Thyroid gland (tissue), 4 donors: ENCODE measurements around the gene LMO2.
"Not testable (repeated sequence)": the region's sequence is repeated elsewhere in the genome, so short reads cannot be mapped to it uniquely, and the experiment has no call there.

ENCODE experiments used
- POLR2A ChIP-seq, 2 donors: fragments of 450-650 bp; IDR thresholded peaks; one replicate each; pipeline ENCODE4 v1.6.1; 2017; ENCODE audit warnings: antibody characterized with exemption in 2 of 2, mild to moderate bottlenecking in 2 of 2, moderate library complexity in 1 of 2
- TF ChIP-seq, protein P1 (sequence below), 6 experiments: fragments of 200-600 bp in 3 of 6; fragments of 450-650 bp in 3 of 6; sonication (generic) in 3 of 6; IDR thresholded peaks; one replicate each; pipeline ENCODE4 v1.5.1; 2016 to 2019; ENCODE audit warnings: antibody characterized with exemption in 6 of 6, mild to moderate bottlenecking in 2 of 6, inconsistent platforms in 1 of 6, moderate library complexity in 1 of 6

DNA sequence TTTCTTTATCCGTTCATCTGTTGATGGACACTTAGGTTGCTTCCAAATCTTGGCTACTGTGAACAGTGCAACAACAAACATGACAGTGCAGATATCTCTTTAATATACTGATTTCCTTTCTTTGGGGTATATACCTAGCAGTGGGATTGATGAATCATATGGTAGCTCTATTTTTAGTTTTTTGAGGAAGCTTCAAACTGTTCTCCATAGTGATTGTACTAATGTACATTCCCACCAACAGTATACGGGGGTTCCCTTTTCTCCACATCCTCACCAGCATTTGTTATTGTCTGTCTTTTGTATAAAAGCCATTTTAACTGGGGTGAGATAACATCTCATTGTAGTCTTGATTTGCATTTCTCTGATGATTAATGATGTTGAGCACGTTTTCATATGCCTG lies 68.9 kb downstream of the LMO2 start:
- TF ChIP-seq, protein P1, sequence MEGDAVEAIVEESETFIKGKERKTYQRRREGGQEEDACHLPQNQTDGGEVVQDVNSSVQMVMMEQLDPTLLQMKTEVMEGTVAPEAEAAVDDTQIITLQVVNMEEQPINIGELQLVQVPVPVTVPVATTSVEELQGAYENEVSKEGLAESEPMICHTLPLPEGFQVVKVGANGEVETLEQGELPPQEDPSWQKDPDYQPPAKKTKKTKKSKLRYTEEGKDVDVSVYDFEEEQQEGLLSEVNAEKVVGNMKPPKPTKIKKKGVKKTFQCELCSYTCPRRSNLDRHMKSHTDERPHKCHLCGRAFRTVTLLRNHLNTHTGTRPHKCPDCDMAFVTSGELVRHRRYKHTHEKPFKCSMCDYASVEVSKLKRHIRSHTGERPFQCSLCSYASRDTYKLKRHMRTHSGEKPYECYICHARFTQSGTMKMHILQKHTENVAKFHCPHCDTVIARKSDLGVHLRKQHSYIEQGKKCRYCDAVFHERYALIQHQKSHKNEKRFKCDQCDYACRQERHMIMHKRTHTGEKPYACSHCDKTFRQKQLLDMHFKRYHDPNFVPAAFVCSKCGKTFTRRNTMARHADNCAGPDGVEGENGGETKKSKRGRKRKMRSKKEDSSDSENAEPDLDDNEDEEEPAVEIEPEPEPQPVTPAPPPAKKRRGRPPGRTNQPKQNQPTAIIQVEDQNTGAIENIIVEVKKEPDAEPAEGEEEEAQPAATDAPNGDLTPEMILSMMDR (IDR thresholded peaks at IDR 0.05): not testable (repeated sequence)
- TF ChIP-seq POLR2A (IDR thresholded peaks at IDR 0.05): not testable (repeated sequence)
